ENCODE measurements around the gene MATN1.

Gene MATN1

DNA sequence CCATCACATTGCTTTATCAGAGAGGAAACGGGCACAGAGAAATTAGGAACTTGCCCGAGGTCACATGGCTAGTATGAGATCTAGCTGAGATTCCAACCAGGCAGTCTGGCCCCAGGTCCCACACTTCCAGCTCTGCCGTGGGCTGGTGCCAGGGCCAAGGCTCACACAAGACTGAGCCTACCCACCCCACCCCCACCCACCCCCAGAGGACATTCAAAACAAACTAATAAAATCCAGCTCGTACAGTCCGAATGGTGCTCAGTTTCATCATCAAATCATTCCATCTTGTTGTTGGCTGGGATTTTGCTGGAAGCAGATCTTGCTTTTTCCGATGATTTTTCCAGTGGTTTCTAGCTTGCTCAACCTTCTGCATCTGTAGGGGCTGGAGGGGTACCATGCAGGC is 27.9 kb downstream of the MATN1 start:
- TF ChIP-seq, protein P1, sequence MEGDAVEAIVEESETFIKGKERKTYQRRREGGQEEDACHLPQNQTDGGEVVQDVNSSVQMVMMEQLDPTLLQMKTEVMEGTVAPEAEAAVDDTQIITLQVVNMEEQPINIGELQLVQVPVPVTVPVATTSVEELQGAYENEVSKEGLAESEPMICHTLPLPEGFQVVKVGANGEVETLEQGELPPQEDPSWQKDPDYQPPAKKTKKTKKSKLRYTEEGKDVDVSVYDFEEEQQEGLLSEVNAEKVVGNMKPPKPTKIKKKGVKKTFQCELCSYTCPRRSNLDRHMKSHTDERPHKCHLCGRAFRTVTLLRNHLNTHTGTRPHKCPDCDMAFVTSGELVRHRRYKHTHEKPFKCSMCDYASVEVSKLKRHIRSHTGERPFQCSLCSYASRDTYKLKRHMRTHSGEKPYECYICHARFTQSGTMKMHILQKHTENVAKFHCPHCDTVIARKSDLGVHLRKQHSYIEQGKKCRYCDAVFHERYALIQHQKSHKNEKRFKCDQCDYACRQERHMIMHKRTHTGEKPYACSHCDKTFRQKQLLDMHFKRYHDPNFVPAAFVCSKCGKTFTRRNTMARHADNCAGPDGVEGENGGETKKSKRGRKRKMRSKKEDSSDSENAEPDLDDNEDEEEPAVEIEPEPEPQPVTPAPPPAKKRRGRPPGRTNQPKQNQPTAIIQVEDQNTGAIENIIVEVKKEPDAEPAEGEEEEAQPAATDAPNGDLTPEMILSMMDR (IDR thresholded peaks at IDR 0.05; ENCODE audit: low read length) = no peak
- no peak for TF ChIP-seq EZH2 (IDR thresholded peaks at IDR 0.05; ENCODE audit: borderline replicate concordance, low read length)
- Histone ChIP-seq H3K79me2 (ENCODE audit: insufficient read depth, low read length) (no peaks in the 10 kb centered on the region), H3K9me3 (ENCODE audit: low read length) (no peaks in the 10 kb centered on the region), H3K4me1 (ENCODE audit: insufficient read depth, low read length, severe bottlenecking) (no peaks in the 10 kb centered on the region), H3K27ac (ENCODE audit: low read depth, low read length, poor library complexity, severe bottlenecking) (no peak overlapping the region), H3K9ac (ENCODE audit: low read length) (no peak overlapping the region), H3K36me3 (ENCODE audit: insufficient read depth, low read length) (no peaks in the 10 kb centered on the region), H3K9me2 (ENCODE audit: low read depth, low read length) (no peaks in the 10 kb centered on the region), H4K20me1 (ENCODE audit: insufficient read depth, low read length) (no peaks in the 10 kb centered on the region), H3K4me3 (ENCODE audit: low read depth, low read length, poor library complexity, severe bottlenecking) (no peak overlapping the region), H3K4me2 (ENCODE audit: low read length) (no peak overlapping the region), H2AFZ (ENCODE audit: low read length) (no peak overlapping the region), H3K27me3 (ENCODE audit: insufficient read depth, low read length) (no peaks in the 10 kb centered on the region), H3F3A (ENCODE audit: insufficient read depth, low read length) (no peaks in the 10 kb centered on the region)

- Histone ChIP-seq H3K9ac (ENCODE audit: low read length) (no peak overlapping the region), H4K20me1 (ENCODE audit: insufficient read depth, low read length) (no peaks in the 10 kb centered on the region), H3K4me2 (ENCODE audit: low read length) (no peak overlapping the region), H3K36me3 (ENCODE audit: insufficient read depth, low read length) (no peaks in the 10 kb centered on the region), H3K27me3 (ENCODE audit: insufficient read depth, low read length) (no peaks in the 10 kb centered on the region), H3K79me2 (ENCODE audit: insufficient read depth, low read length) (no peaks in the 10 kb centered on the region), H3F3A (ENCODE audit: insufficient read depth, low read length) (no peaks in the 10 kb centered on the region), H3K9me3 (ENCODE audit: low read length) (no peaks in the 10 kb centered on the region), H3K4me3 (ENCODE audit: low read depth, low read length, poor library complexity, severe bottlenecking) (no peak overlapping the region), H3K27ac (ENCODE audit: low read depth, low read length, poor library complexity, severe bottlenecking) (no peak overlapping the region), H3K9me2 (ENCODE audit: low read depth, low read length) (no peaks in the 10 kb centered on the region), H2AFZ (ENCODE audit: low read length) (no peak overlapping the region), H3K4me1 (ENCODE audit: insufficient read depth, low read length, severe bottlenecking) (no peaks in the 10 kb centered on the region)
- no peak for TF ChIP-seq EZH2 (IDR thresholded peaks at IDR 0.05; ENCODE audit: borderline replicate concordance, low read length)
- TF ChIP-seq, protein P1 (IDR thresholded peaks at IDR 0.05; ENCODE audit: low read length) = no peak
These were observed 28.9 kb downstream of the MATN1 start for GRCh38 chr1:30694280-30695175.

DNA sequence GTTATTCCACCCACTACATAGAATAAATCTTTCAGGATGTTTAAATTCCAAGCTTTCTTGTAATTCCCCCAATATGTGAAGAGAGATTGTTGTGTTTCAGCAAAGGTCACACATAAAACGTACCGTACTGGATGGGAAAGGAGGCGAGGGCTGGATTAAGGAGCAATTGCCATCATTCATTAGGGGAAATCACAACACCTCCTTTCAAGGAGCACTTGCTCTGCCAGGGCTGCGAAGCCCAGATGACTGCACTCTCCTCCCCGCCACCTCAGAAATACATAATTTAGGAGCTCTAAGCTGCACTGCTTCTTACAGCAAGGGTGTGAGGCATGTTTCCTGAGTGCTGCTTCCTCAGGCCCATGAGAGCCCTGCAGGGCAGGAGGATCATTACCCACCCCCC is 29.6 kb downstream of the MATN1 start:
- Histone ChIP-seq H3K36me3 (ENCODE audit: insufficient read depth, low read length) (no peaks in the 10 kb centered on the region), H4K20me1 (ENCODE audit: insufficient read depth, low read length) (no peaks in the 10 kb centered on the region), H3K4me2 (ENCODE audit: low read length) (no peak overlapping the region), H3K79me2 (ENCODE audit: insufficient read depth, low read length) (no peaks in the 10 kb centered on the region), H3K4me3 (ENCODE audit: low read depth, low read length, poor library complexity, severe bottlenecking) (no peak overlapping the region), H3F3A (ENCODE audit: insufficient read depth, low read length) (no peaks in the 10 kb centered on the region), H3K27ac (ENCODE audit: low read depth, low read length, poor library complexity, severe bottlenecking) (no peak overlapping the region), H3K9ac (ENCODE audit: low read length) (no peak overlapping the region), H3K9me3 (ENCODE audit: low read length) (no peaks in the 10 kb centered on the region), H3K27me3 (ENCODE audit: insufficient read depth, low read length) (no peaks in the 10 kb centered on the region), H3K4me1 (ENCODE audit: insufficient read depth, low read length, severe bottlenecking) (no peaks in the 10 kb centered on the region), H2AFZ (ENCODE audit: low read length) (no peak overlapping the region), H3K9me2 (ENCODE audit: low read depth, low read length) (no peaks in the 10 kb centered on the region)
- TF ChIP-seq, protein P1 (IDR thresholded peaks at IDR 0.05; ENCODE audit: low read length) = no peak
- TF ChIP-seq EZH2 (IDR thresholded peaks at IDR 0.05; ENCODE audit: borderline replicate concordance, low read length) = no peak
